SJSA1 (cell line): Measurements from ENCODE around the gene THSD4. TPM values are rescaled to one million over a fixed set of nuclear protein-coding genes. Genes with fewer than 3 reads are reported as not detected.
A peak's percentile ranks its signal among the peaks of the same experiment; 100 is the strongest.
"Not testable (repeated sequence)": the region's sequence is repeated elsewhere in the genome, so short reads cannot be mapped to it uniquely, and the experiment has no call there.

Experiments
- DNase-seq, 2 experiments: peaks; one replicate each; pipeline ENCODE4 v3.0.0-alpha.2; 2015 to 2020; ENCODE audit warnings: low spot score in 2 of 2, low read depth in 1 of 2
- H3K27ac ChIP-seq: fragments of 250-450 bp; sonication (Bioruptor Pico); 2 replicates; pipeline ENCODE4 v1.5.1; 2020; ENCODE audit warnings: mild to moderate bottlenecking, moderate library complexity
- H3K27me3 ChIP-seq: fragments of 250-450 bp; sonication (Bioruptor Pico); replicated peaks from 2 replicates; pipeline ENCODE4 v1.5.1; 2020; ENCODE audit warnings: mild to moderate bottlenecking, moderate library complexity
- H3K36me3 ChIP-seq: fragments of 250-450 bp; sonication (Bioruptor Pico); 2 replicates; pipeline ENCODE4 v1.5.1; 2020; ENCODE audit warnings: mild to moderate bottlenecking
- H3K4me1 ChIP-seq: fragments of 250-450 bp; sonication (Bioruptor Pico); replicated peaks from 2 replicates; pipeline ENCODE4 v1.6.1; 2021; ENCODE audit warnings: mild to moderate bottlenecking
- H3K4me3 ChIP-seq: fragments of 250-450 bp; sonication (Bioruptor Pico); 2 replicates; pipeline ENCODE4 v1.5.1; 2020; ENCODE audit warnings: mild to moderate bottlenecking
- H3K9me3 ChIP-seq: fragments of 250-450 bp; sonication (Bioruptor Pico); replicated peaks from 2 replicates; pipeline ENCODE4 v1.5.1; 2020; ENCODE audit warnings: mild to moderate bottlenecking
- total RNA-seq: library from RNA; depleted of rRNA; stranded (reverse); fragments of >200 nt; shearing (Covaris generic); gene quantifications from 2 replicates; pipeline ENCODE4 v1.2.3, GENCODE V29; 2014

The THSD4 gene
- total RNA-seq, 1 experiment from 2014 or later, result 14.6 TPM

- Histone ChIP-seq H3K27ac (no peak overlapping the region), H3K36me3 (peaks cover 4% of the 10 kb centered on the region), H3K4me3 (no peak overlapping the region), H3K4me1 (peaks cover 10% of the 10 kb centered on the region), H3K27me3 (no peaks in the 10 kb centered on the region), H3K9me3 (no peaks in the 10 kb centered on the region)
- DNase-seq, result no peak
These were observed 5.2 kb downstream of the THSD4 start for GRCh38 chr15:71120428-71120944.

GRCh38 chr15:71121442-71121841 lies 6.2 kb downstream of the THSD4 start:
- DNase-seq, result no peak
- Histone ChIP-seq H3K27ac (no peak overlapping the region), H3K36me3 (no peaks in the 10 kb centered on the region), H3K4me1 (peaks cover 2% of the 10 kb centered on the region), H3K27me3 (no peaks in the 10 kb centered on the region), H3K4me3 (no peak overlapping the region), H3K9me3 (no peaks in the 10 kb centered on the region)

- Histone ChIP-seq H3K9me3 (no peaks in the 10 kb centered on the region), H3K4me3 (no peak overlapping the region), H3K4me1 (peaks cover 10% of the 10 kb centered on the region), H3K27ac (no peak overlapping the region), H3K36me3 (no peaks in the 10 kb centered on the region), H3K27me3 (no peaks in the 10 kb centered on the region)
- no peak for DNase-seq
These were observed 9.9 kb downstream of the THSD4 start for GRCh38 chr15:71124937-71125790.

GRCh38 chr15:71125831-71126450 lies 10.7 kb downstream of the THSD4 start:
- H3K9me3 ChIP-seq, result no peaks in the 10 kb centered on the region
- no peaks in the 10 kb centered on the region for H3K27me3 ChIP-seq
- H3K36me3 ChIP-seq, result no peaks in the 10 kb centered on the region
- no peak for DNase-seq
- no peak overlapping the region for H3K4me3 ChIP-seq
- H3K4me1 ChIP-seq, result peaks cover 10% of the 10 kb centered on the region
- no peak overlapping the region for H3K27ac ChIP-seq

- Histone ChIP-seq H3K36me3 (no peaks in the 10 kb centered on the region), H3K27ac (no peak overlapping the region), H3K4me3 (no peak overlapping the region), H3K4me1 (peaks cover 17% of the 10 kb centered on the region), H3K9me3 (no peaks in the 10 kb centered on the region), H3K27me3 (no peaks in the 10 kb centered on the region)
- no peak for DNase-seq
These were observed 11.8 kb downstream of the THSD4 start for GRCh38 chr15:71127083-71127482.

GRCh38 chr15:71128159-71128558 lies 12.9 kb downstream of the THSD4 start:
- not testable (repeated sequence) for H3K27me3 ChIP-seq, H3K9me3 ChIP-seq, H3K27ac ChIP-seq, H3K4me3 ChIP-seq, DNase-seq, H3K36me3 ChIP-seq
- H3K4me1 ChIP-seq, result peaks cover 26% of the 10 kb centered on the region

GRCh38 chr15:71128939-71129562 lies 13.8 kb downstream of the THSD4 start:
- Histone ChIP-seq H3K4me1 (peaks cover 26% of the 10 kb centered on the region), H3K36me3 (no peaks in the 10 kb centered on the region), H3K9me3 (no peaks in the 10 kb centered on the region), H3K27ac (no peak overlapping the region), H3K4me3 (no peak overlapping the region), H3K27me3 (no peaks in the 10 kb centered on the region)
- DNase-seq, result no peak

GRCh38 chr15:71129669-71130068 lies 14.4 kb downstream of the THSD4 start:
- no peaks in the 10 kb centered on the region for H3K36me3 ChIP-seq
- peaks cover 26% of the 10 kb centered on the region for H3K4me1 ChIP-seq
- H3K27ac ChIP-seq, result no peak overlapping the region

GRCh38 chr15:71131601-71132362 lies 16.5 kb downstream of the THSD4 start:
- peaks cover 40% of the 10 kb centered on the region for H3K4me1 ChIP-seq
- no peaks in the 10 kb centered on the region for H3K36me3 ChIP-seq
- H3K27ac ChIP-seq, result no peak overlapping the region
- no peak overlapping the region for H3K4me3 ChIP-seq
- no peak for DNase-seq
- no peaks in the 10 kb centered on the region for H3K9me3 ChIP-seq
- no peaks in the 10 kb centered on the region for H3K27me3 ChIP-seq

More at GRCh38 chr15:71129669-71130068, 14.4 kb downstream of the THSD4 start:
- Histone ChIP-seq H3K4me3 (no peak overlapping the region), H3K27me3 (no peaks in the 10 kb centered on the region), H3K9me3 (no peaks in the 10 kb centered on the region)
- no peak for DNase-seq

GRCh38 chr15:71133747-71134472 lies 18.6 kb downstream of the THSD4 start:
- H3K9me3 ChIP-seq, result no peaks in the 10 kb centered on the region
- H3K27me3 ChIP-seq, result no peaks in the 10 kb centered on the region
- no peak overlapping the region for H3K4me3 ChIP-seq
- DNase-seq, result no peak
- peaks cover 44% of the 10 kb centered on the region for H3K4me1 ChIP-seq
- H3K36me3 ChIP-seq, result no peaks in the 10 kb centered on the region
- no peak overlapping the region for H3K27ac ChIP-seq

GRCh38 chr15:71136159-71136783 lies 21.0 kb downstream of the THSD4 start:
- H3K27ac ChIP-seq, result peak overlapping the region; percentile 87

GRCh38 chr15:71136793-71137518 lies 21.7 kb downstream of the THSD4 start:
- peak overlapping the region; percentile 87 for H3K27ac ChIP-seq

More at GRCh38 chr15:71136159-71136783, 21.0 kb downstream of the THSD4 start:
- H3K27me3 ChIP-seq, result no peaks in the 10 kb centered on the region
- no peak overlapping the region for H3K4me3 ChIP-seq
- peak; percentile 87 to 94 for DNase-seq
- H3K36me3 ChIP-seq, result peaks cover 5% of the 10 kb centered on the region; the same call in 1 of the 2 replicates
- H3K9me3 ChIP-seq, result no peaks in the 10 kb centered on the region
- peaks cover 36% of the 10 kb centered on the region for H3K4me1 ChIP-seq

More at GRCh38 chr15:71136793-71137518, 21.7 kb downstream of the THSD4 start:
- peaks cover 30% of the 10 kb centered on the region for H3K4me1 ChIP-seq
- H3K9me3 ChIP-seq, result no peaks in the 10 kb centered on the region
- H3K27me3 ChIP-seq, result no peaks in the 10 kb centered on the region
- H3K4me3 ChIP-seq, result no peak overlapping the region
- peaks cover 6% of the 10 kb centered on the region; the same call in 1 of the 2 replicates for H3K36me3 ChIP-seq
- DNase-seq, result peak in 1 of 2 experiments; percentile 57
